Stimulated activated CD8-positive, alpha-beta memory T cell treated with anti-CD3 and anti-CD28 coated beads, Interleukin-4, amount 100 ng/mL, for 48 hours (primary cell): ENCODE measurements around the gene LRRC3C.
"Not testable (repeated sequence)": the region's sequence is repeated elsewhere in the genome, so short reads cannot be mapped to it uniquely, and the experiment has no call there.

Source experiments
- DNase-seq: peaks from one replicate; pipeline ENCODE4 v3.0.0-alpha.2; 2020

The LRRC3C gene

GRCh38 chr17:39927101-39927928 is at the start of gene LRRC3C, which contains the start of gene ORMDL3:
Gene LRRC3C (plus strand): TSS chr17:39927732. CDS start chr17:39941524, 13,792 bp downstream.
Gene ORMDL3 (minus strand): TSS chr17:39927601. CDS start chr17:39924203, 3,398 bp downstream.
- DNase-seq, result peak; percentile 94

- DNase-seq, result not testable (repeated sequence)
These were observed 41.4 kb upstream of the LRRC3C start for GRCh38 chr17:39886102-39886501.

- no peak for DNase-seq
These were observed 40.5 kb upstream of the LRRC3C start for GRCh38 chr17:39887078-39887477.

- DNase-seq, result no peak
These were observed 38.3 kb upstream of the LRRC3C start for GRCh38 chr17:39889200-39889599.

- no peak for DNase-seq
These were observed 32.7 kb upstream of the LRRC3C start for GRCh38 chr17:39894681-39895376.

GRCh38 chr17:39898088-39898487 is 29.4 kb upstream of the LRRC3C start:
- DNase-seq, result no peak

- no peak for DNase-seq
These were observed 28.3 kb upstream of the LRRC3C start for GRCh38 chr17:39899215-39899614.

GRCh38 chr17:39902027-39902426 is 25.5 kb upstream of the LRRC3C start:
- not testable (repeated sequence) for DNase-seq

- DNase-seq, result no peak
These were observed 24.2 kb upstream of the LRRC3C start for GRCh38 chr17:39903158-39903884.

GRCh38 chr17:39904990-39905288 is 22.6 kb upstream of the LRRC3C start:
- no peak for DNase-seq

GRCh38 chr17:39908789-39909352 is 18.7 kb upstream of the LRRC3C start:
- DNase-seq, result no peak

GRCh38 chr17:39913989-39914388 is 13.5 kb upstream of the LRRC3C start:
- no peak for DNase-seq

- DNase-seq, result no peak
These were observed 12.0 kb upstream of the LRRC3C start for GRCh38 chr17:39915559-39915958.

GRCh38 chr17:39916918-39917317 is 10.6 kb upstream of the LRRC3C start:
- no peak for DNase-seq

- DNase-seq, result no peak
These were observed 8.3 kb upstream of the LRRC3C start for GRCh38 chr17:39919087-39919683.

GRCh38 chr17:39920218-39921210 is 7.0 kb upstream of the LRRC3C start:
- DNase-seq, result peak; percentile 69

GRCh38 chr17:39921323-39921722 is 6.2 kb upstream of the LRRC3C start:
- DNase-seq, result peak; percentile 59

- DNase-seq, result no peak
These were observed 5.5 kb upstream of the LRRC3C start for GRCh38 chr17:39922006-39922405.

- no peak for DNase-seq
These were observed 4.3 kb upstream of the LRRC3C start for GRCh38 chr17:39923230-39923629.

GRCh38 chr17:39923836-39924690 is 3.5 kb upstream of the LRRC3C start:
- no peak for DNase-seq

- DNase-seq, result no peak
These were observed 2.9 kb upstream of the LRRC3C start for GRCh38 chr17:39924691-39925055.
